ENCODE results near the gene PRICKLE4. TPM values are rescaled to one million over a fixed set of nuclear protein-coding genes. Genes with fewer than 3 reads are reported as not detected.

The PRICKLE4 gene
- total RNA-seq, 1 donor from 2014 or later: 0.88 TPM

GRCh38 chr6:41822021-41822420 is 41.4 kb downstream of the PRICKLE4 start:
- H3K4me3 ChIP-seq: no peak overlapping the region
- no peaks in the 10 kb centered on the region for H3K27me3 ChIP-seq (ENCODE audit: low read depth)
- TF ChIP-seq CTCF (IDR thresholded peaks at IDR 0.05; ENCODE audit: borderline replicate concordance): no peak
- DNase-seq: no peak
- intact Hi-C loops (cut with micrococcal nuclease): no loop called here
- H3K27ac ChIP-seq (replicated peaks): no peak overlapping the region
- H3K4me1 ChIP-seq: no peaks in the 10 kb centered on the region
- H3K9me3 ChIP-seq (replicated peaks): no peaks in the 10 kb centered on the region
- no peaks in the 10 kb centered on the region for H3K36me3 ChIP-seq

- H3K27ac ChIP-seq (replicated peaks): no peak overlapping the region
- no peaks in the 10 kb centered on the region for H3K4me1 ChIP-seq
- no peaks in the 10 kb centered on the region for H3K9me3 ChIP-seq (replicated peaks)
- H3K4me3 ChIP-seq: no peak overlapping the region
- no peaks in the 10 kb centered on the region for H3K36me3 ChIP-seq
- DNase-seq: no peak
- TF ChIP-seq CTCF (IDR thresholded peaks at IDR 0.05; ENCODE audit: borderline replicate concordance): no peak
- intact Hi-C loops (cut with micrococcal nuclease): no loop called here
- no peaks in the 10 kb centered on the region for H3K27me3 ChIP-seq (ENCODE audit: low read depth)
Observed at GRCh38 chr6:41823178-41823577, 42.6 kb downstream of the PRICKLE4 start.

GRCh38 chr6:41824571-41825569 is 44.3 kb downstream of the PRICKLE4 start:
- H3K36me3 ChIP-seq: peaks cover 2% of the 10 kb centered on the region
- intact Hi-C loops (cut with micrococcal nuclease): no loop called here
- no peak overlapping the region for H3K4me3 ChIP-seq
- no peak for DNase-seq
- TF ChIP-seq CTCF (IDR thresholded peaks at IDR 0.05; ENCODE audit: borderline replicate concordance): no peak
- no peaks in the 10 kb centered on the region for H3K9me3 ChIP-seq (replicated peaks)
- no peaks in the 10 kb centered on the region for H3K4me1 ChIP-seq
- no peak overlapping the region for H3K27ac ChIP-seq (replicated peaks)
- H3K27me3 ChIP-seq (ENCODE audit: low read depth): no peaks in the 10 kb centered on the region

- Histone ChIP-seq H3K4me3 (no peak overlapping the region), H3K27me3 (ENCODE audit: low read depth) (no peaks in the 10 kb centered on the region), H3K9me3 (replicated peaks) (no peaks in the 10 kb centered on the region), H3K27ac (replicated peaks) (no peak overlapping the region), H3K36me3 (peaks cover 2% of the 10 kb centered on the region), H3K4me1 (no peaks in the 10 kb centered on the region)
- TF ChIP-seq CTCF (IDR thresholded peaks at IDR 0.05; ENCODE audit: borderline replicate concordance): no peak
- intact Hi-C loops (cut with micrococcal nuclease): no loop called here
- DNase-seq: no peak
Observed at GRCh38 chr6:41826343-41827022, 45.9 kb downstream of the PRICKLE4 start.

- no peak for DNase-seq
- H3K36me3 ChIP-seq: peaks cover 2% of the 10 kb centered on the region
- H3K27ac ChIP-seq (replicated peaks): no peak overlapping the region
- peaks cover 8% of the 10 kb centered on the region for H3K4me1 ChIP-seq
- no peaks in the 10 kb centered on the region for H3K27me3 ChIP-seq (ENCODE audit: low read depth)
- TF ChIP-seq CTCF (IDR thresholded peaks at IDR 0.05; ENCODE audit: borderline replicate concordance): no peak
- no peak overlapping the region for H3K4me3 ChIP-seq
- intact Hi-C loops (cut with micrococcal nuclease): no loop called here
- H3K9me3 ChIP-seq (replicated peaks): no peaks in the 10 kb centered on the region
Observed at GRCh38 chr6:41832263-41832662, 51.7 kb downstream of the PRICKLE4 start.

Measured in left ventricle myocardium inferior (tissue), 1 donor.